Uterus (tissue), 2 donors: ENCODE data around the gene KCTD2.

Experiments
- POLR2A ChIP-seq, 2 donors: fragments of 450-650 bp; IDR thresholded peaks; one replicate each; pipeline ENCODE4 v1.6.1; 2016; ENCODE audit warnings: antibody characterized with exemption in 2 of 2, mild to moderate bottlenecking in 1 of 2, moderate library complexity in 1 of 2
- TF ChIP-seq, protein P1 (sequence below), 4 experiments: fragments of 200-600 bp in 2 of 4; fragments of 450-650 bp in 2 of 4; sonication (generic) in 2 of 4; IDR thresholded peaks; one replicate each; pipeline ENCODE4 v1.5.1; 2016 to 2019; ENCODE audit warnings: antibody characterized with exemption in 4 of 4, mild to moderate bottlenecking in 2 of 4, moderate library complexity in 1 of 4

DNA sequence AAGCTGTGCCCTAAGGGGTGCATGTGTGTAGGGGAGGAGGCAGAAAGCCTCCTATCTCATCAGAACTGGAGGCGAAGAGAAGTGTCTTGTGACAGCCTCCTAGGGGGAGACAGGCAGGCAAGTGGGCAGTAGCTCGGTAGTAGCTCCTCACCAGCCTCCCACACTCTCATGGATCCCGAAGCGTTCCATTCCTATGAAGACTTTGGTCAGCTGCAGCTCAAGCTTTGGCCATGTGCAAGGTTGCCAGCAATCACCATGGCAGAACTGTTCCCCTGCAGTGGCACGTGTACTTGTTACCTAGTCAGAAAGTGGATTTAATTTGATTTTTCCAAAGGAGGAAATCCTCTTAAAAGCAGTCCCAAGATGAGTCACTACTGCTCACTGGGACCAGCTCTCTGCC lies 27.9 kb upstream of the KCTD2 start:
- TF ChIP-seq POLR2A (IDR thresholded peaks at IDR 0.05): no peak
- TF ChIP-seq, protein P1, sequence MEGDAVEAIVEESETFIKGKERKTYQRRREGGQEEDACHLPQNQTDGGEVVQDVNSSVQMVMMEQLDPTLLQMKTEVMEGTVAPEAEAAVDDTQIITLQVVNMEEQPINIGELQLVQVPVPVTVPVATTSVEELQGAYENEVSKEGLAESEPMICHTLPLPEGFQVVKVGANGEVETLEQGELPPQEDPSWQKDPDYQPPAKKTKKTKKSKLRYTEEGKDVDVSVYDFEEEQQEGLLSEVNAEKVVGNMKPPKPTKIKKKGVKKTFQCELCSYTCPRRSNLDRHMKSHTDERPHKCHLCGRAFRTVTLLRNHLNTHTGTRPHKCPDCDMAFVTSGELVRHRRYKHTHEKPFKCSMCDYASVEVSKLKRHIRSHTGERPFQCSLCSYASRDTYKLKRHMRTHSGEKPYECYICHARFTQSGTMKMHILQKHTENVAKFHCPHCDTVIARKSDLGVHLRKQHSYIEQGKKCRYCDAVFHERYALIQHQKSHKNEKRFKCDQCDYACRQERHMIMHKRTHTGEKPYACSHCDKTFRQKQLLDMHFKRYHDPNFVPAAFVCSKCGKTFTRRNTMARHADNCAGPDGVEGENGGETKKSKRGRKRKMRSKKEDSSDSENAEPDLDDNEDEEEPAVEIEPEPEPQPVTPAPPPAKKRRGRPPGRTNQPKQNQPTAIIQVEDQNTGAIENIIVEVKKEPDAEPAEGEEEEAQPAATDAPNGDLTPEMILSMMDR (IDR thresholded peaks at IDR 0.05): no peak
